ENCODE data around the gene PCDHGB3.
A peak's percentile ranks its signal among the peaks of the same experiment; 100 is the strongest.

- TF ChIP-seq CTCF (IDR thresholded peaks at IDR 0.05), result peak in 1 of 6 experiments; percentile 2
- no peak for TF ChIP-seq POLR2A (IDR thresholded peaks at IDR 0.05)
Measured at GRCh38 chr5:141343953-141344463, 26.0 kb upstream of the PCDHGB3 start.
